Neural progenitor cell (in vitro differentiated cells): ENCODE measurements around the gene WWC1. TPM values are rescaled to one million over a fixed set of nuclear protein-coding genes. Genes with fewer than 3 reads are reported as not detected.

ENCODE experiments used
- DNase-seq: peaks from one replicate; pipeline ENCODE4 v3.0.0-alpha.2; 2016; ENCODE audit warnings: low spot score
- H2AFZ ChIP-seq: fragments of 200-600 bp; sonication (generic); replicated peaks from 2 replicates; pipeline ENCODE4 v1.6.1; 2016; ENCODE audit warnings: antibody characterized with exemption
- H3F3A ChIP-seq: fragments of 200-600 bp; sonication (generic); 2 replicates; pipeline ENCODE4 v1.6.1; 2016; ENCODE audit warnings: antibody characterized with exemption, low read depth
- H3K27ac ChIP-seq: fragments of 200-600 bp; sonication (generic); 2 replicates; pipeline ENCODE4 v1.5.1; 2016; ENCODE audit warnings: mild to moderate bottlenecking
- H3K27me3 ChIP-seq: fragments of 200-600 bp; sonication (generic); 2 replicates; pipeline ENCODE4 v1.6.1; 2016; ENCODE audit warnings: mild to moderate bottlenecking, moderate library complexity
- H3K36me3 ChIP-seq: fragments of 200-600 bp; sonication (generic); 2 replicates; pipeline ENCODE4 v1.5.1; 2016
- H3K4me1 ChIP-seq: fragments of 200-600 bp; sonication (generic); 2 replicates; pipeline ENCODE4 v1.6.1; 2016; ENCODE audit warnings: mixed run types
- H3K4me2 ChIP-seq: fragments of 200-600 bp; sonication (generic); 2 replicates; pipeline ENCODE4 v1.6.1; 2016
- H3K4me3 ChIP-seq: fragments of 200-600 bp; sonication (generic); 2 replicates; pipeline ENCODE4 v1.5.1; 2016
- H3K79me2 ChIP-seq: fragments of 200-600 bp; sonication (generic); 2 replicates; pipeline ENCODE4 v1.6.1; 2016; ENCODE audit warnings: low read depth
- H3K9ac ChIP-seq: fragments of 200-600 bp; sonication (generic); 2 replicates; pipeline ENCODE4 v1.6.1; 2016
- H3K9me3 ChIP-seq: fragments of 200-600 bp; sonication (generic); 2 replicates; pipeline ENCODE4 v1.5.1; 2016; ENCODE audit warnings: low read depth
- H4K20me1 ChIP-seq: fragments of 200-600 bp; sonication (generic); 2 replicates; pipeline ENCODE4 v1.6.1; 2016; ENCODE audit warnings: low read depth
- H3K27ac Mint-ChIP-seq: 3 replicates; pipeline ENCODE4 v1.8.0; 2021; ENCODE audit warnings: mixed read lengths
- H3K27me3 Mint-ChIP-seq: 2 replicates; pipeline ENCODE4 v1.8.0; 2022; ENCODE audit warnings: low read depth, mild to moderate bottlenecking, inconsistent platforms, moderate library complexity, mixed read lengths; ENCODE audit not compliant: insufficient read depth
- H3K36me3 Mint-ChIP-seq: 3 replicates; pipeline ENCODE4 v1.8.0; 2021; ENCODE audit warnings: mixed read lengths
- H3K4me1 Mint-ChIP-seq: 3 replicates; pipeline ENCODE4 v1.8.0; 2021; ENCODE audit warnings: mixed read lengths
- H3K4me3 Mint-ChIP-seq: 3 replicates; pipeline ENCODE4 v1.8.0; 2021; ENCODE audit warnings: mild to moderate bottlenecking, moderate library complexity, mixed read lengths
- H3K9me3 Mint-ChIP-seq: 3 replicates; pipeline ENCODE4 v1.8.0; 2020; ENCODE audit warnings: mixed read lengths
- EZH2 ChIP-seq: fragments of 200-600 bp; sonication (generic); IDR thresholded peaks from 2 replicates; pipeline ENCODE4 v1.6.1; 2017; ENCODE audit warnings: antibody characterized with exemption, mild to moderate bottlenecking, moderate library complexity
- EZH2phosphoT487 ChIP-seq: fragments of 200-600 bp; sonication (generic); IDR thresholded peaks from 2 replicates; pipeline ENCODE4 v1.6.1; 2017; ENCODE audit warnings: antibody characterized with exemption
- total RNA-seq: library from RNA; depleted of rRNA; stranded (reverse); fragments of >200 nt; gene quantifications from 2 replicates; pipeline ENCODE4 v1.2.3, GENCODE V29; 2015; ENCODE audit warnings: low replicate concordance
- TF ChIP-seq, protein P1 (sequence below): fragments of 200-600 bp; sonication (generic); IDR thresholded peaks from 2 replicates; pipeline ENCODE4 v1.5.1; 2017; ENCODE audit warnings: antibody characterized with exemption, mild to moderate bottlenecking

WWC1 gene
- total RNA-seq, 1 donor from 2014 or later = 6.7 TPM

DNA sequence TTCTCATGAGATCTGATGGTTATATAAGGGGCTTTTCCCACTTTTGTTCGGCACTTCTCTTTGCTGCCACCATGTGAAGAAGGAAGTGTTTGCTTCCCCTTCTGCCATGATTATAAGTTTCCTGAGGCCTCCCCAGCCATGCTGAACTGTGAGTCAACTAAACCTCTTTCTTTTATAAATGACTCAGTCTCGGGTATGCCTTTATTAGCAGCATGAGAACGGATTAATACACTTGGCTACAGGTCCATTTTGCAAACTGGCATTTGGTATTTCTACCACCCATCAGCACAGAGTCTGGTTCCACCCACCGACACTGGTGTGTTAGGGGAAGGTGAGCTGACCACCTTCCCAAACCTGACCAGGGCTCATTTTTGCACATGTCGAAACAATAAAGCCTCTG is 146.9 kb downstream of the WWC1 start:
- Histone ChIP-seq H3K4me1 (no peaks in the 10 kb centered on the region), H3K9ac (no peak overlapping the region), H3K9me3 (no peaks in the 10 kb centered on the region), H3K27me3 (no peaks in the 10 kb centered on the region), H3K4me3 (no peak overlapping the region), H3K79me2 (no peaks in the 10 kb centered on the region), H3K36me3 (no peaks in the 10 kb centered on the region), H4K20me1 (no peaks in the 10 kb centered on the region), H3K27ac (no peak overlapping the region), H2AFZ (no peak overlapping the region), H3F3A (no peaks in the 10 kb centered on the region), H3K4me2 (no peak overlapping the region)
- DNase-seq = no peak
- Mint-ChIP-seq H3K4me3 (no peak overlapping the region), H3K9me3 (no peaks in the 10 kb centered on the region), H3K36me3 (peaks cover 12% of the 10 kb centered on the region), H3K4me1 (peaks cover 27% of the 10 kb centered on the region), H3K27ac (no peak overlapping the region), H3K27me3 (peaks cover 8% of the 10 kb centered on the region)
- TF ChIP-seq EZH2 = no peak

DNA sequence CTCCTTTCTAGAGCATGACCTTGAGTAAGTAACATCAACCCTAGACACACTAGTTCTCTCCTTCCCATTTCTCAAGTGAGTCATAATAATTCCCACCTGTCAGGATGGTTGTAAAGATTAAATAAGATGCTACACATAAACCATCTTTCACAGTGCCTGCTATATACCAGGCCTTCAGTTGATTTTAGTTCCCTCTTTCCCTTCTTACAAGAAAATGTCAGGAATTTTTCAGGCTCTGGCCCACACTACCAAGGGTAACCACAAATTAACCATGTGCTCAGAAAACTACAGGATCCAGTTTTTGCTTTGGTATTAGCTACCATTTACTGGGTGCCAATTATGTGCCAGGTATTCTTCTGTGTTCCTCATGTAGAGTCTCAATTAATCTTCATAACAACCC is 152.1 kb downstream of the WWC1 start:
- no peaks in the 10 kb centered on the region for H3K9me3 ChIP-seq
- peaks cover 25% of the 10 kb centered on the region for H3K4me1 Mint-ChIP-seq

DNA sequence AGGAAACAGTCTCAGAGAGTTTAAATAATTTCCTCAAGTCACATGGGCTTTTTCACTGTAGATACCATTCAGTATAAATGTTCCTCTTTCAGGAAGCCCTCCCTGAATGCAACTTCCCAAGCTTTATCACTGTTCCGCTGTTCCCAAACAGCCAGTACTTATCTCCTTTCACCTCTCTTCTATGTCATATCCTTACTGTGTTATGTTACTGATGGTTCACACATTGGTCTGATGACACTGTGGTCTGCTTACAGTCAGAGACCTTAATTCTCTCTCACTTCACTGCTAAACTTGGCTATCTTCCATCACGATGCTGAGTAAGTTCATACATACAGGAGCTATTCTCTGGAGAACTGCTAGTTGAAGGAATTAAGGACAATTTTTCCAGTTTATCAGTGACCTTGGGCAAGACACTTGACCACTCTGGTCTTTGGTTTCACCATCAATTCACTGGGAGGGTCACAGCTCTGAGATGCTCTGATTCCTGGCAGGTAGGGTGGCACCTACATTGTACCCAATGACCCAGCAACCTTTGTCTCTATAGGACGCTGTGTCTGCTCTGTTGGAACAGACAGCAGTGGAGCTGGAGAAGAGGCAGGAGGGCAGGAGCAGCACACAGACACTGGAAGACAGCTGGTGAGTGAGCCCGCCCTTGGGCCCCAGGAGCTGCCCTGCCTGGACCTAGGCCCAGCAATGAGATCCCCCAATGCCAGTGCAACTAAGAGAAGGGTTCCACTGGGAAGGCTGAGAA is 152.7 kb downstream of the WWC1 start:
- H3K36me3 ChIP-seq = no peaks in the 10 kb centered on the region
- H3F3A ChIP-seq = no peaks in the 10 kb centered on the region
- no peak overlapping the region for H3K4me2 ChIP-seq
- H3K9me3 ChIP-seq = no peaks in the 10 kb centered on the region
- H3K36me3 Mint-ChIP-seq = peaks cover 7% of the 10 kb centered on the region
- H2AFZ ChIP-seq = no peak overlapping the region
- TF ChIP-seq EZH2phosphoT487 (no peak), EZH2 (no peak)
- TF ChIP-seq, protein P1, sequence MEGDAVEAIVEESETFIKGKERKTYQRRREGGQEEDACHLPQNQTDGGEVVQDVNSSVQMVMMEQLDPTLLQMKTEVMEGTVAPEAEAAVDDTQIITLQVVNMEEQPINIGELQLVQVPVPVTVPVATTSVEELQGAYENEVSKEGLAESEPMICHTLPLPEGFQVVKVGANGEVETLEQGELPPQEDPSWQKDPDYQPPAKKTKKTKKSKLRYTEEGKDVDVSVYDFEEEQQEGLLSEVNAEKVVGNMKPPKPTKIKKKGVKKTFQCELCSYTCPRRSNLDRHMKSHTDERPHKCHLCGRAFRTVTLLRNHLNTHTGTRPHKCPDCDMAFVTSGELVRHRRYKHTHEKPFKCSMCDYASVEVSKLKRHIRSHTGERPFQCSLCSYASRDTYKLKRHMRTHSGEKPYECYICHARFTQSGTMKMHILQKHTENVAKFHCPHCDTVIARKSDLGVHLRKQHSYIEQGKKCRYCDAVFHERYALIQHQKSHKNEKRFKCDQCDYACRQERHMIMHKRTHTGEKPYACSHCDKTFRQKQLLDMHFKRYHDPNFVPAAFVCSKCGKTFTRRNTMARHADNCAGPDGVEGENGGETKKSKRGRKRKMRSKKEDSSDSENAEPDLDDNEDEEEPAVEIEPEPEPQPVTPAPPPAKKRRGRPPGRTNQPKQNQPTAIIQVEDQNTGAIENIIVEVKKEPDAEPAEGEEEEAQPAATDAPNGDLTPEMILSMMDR = no peak
- H3K4me3 Mint-ChIP-seq = no peak overlapping the region
- DNase-seq = no peak
- H3K4me1 ChIP-seq = peaks cover 10% of the 10 kb centered on the region
- no peaks in the 10 kb centered on the region for H3K27me3 ChIP-seq
- H3K4me3 ChIP-seq = no peak overlapping the region
- peak overlapping the region; percentile 20 for H3K27ac Mint-ChIP-seq
- no peaks in the 10 kb centered on the region for H4K20me1 ChIP-seq
- peaks cover 3% of the 10 kb centered on the region for H3K27me3 Mint-ChIP-seq
- no peaks in the 10 kb centered on the region for H3K79me2 ChIP-seq
- no peak overlapping the region for H3K27ac ChIP-seq
- no peak overlapping the region for H3K9ac ChIP-seq
- H3K9me3 Mint-ChIP-seq = no peaks in the 10 kb centered on the region
- H3K4me1 Mint-ChIP-seq = peaks cover 30% of the 10 kb centered on the region

More for the DNA sequence above, 152.1 kb downstream of the WWC1 start:
- TF ChIP-seq, protein P1 = no peak
- TF ChIP-seq EZH2phosphoT487 (no peak), EZH2 (no peak)
- peaks cover 7% of the 10 kb centered on the region for H3K36me3 Mint-ChIP-seq
- H3K9ac ChIP-seq = no peak overlapping the region
- no peak for DNase-seq
- H3K4me1 ChIP-seq = peaks cover 10% of the 10 kb centered on the region
- no peaks in the 10 kb centered on the region for H4K20me1 ChIP-seq
- no peaks in the 10 kb centered on the region for H3K27me3 Mint-ChIP-seq
- no peak overlapping the region for H2AFZ ChIP-seq
- H3K79me2 ChIP-seq = no peaks in the 10 kb centered on the region
- H3F3A ChIP-seq = no peaks in the 10 kb centered on the region
- no peaks in the 10 kb centered on the region for H3K9me3 Mint-ChIP-seq
- no peak overlapping the region for H3K4me2 ChIP-seq
- no peak overlapping the region for H3K4me3 Mint-ChIP-seq
- H3K27ac Mint-ChIP-seq = no peak overlapping the region
- no peaks in the 10 kb centered on the region for H3K27me3 ChIP-seq
- H3K36me3 ChIP-seq = no peaks in the 10 kb centered on the region
- no peak overlapping the region for H3K4me3 ChIP-seq
- no peak overlapping the region for H3K27ac ChIP-seq

DNA sequence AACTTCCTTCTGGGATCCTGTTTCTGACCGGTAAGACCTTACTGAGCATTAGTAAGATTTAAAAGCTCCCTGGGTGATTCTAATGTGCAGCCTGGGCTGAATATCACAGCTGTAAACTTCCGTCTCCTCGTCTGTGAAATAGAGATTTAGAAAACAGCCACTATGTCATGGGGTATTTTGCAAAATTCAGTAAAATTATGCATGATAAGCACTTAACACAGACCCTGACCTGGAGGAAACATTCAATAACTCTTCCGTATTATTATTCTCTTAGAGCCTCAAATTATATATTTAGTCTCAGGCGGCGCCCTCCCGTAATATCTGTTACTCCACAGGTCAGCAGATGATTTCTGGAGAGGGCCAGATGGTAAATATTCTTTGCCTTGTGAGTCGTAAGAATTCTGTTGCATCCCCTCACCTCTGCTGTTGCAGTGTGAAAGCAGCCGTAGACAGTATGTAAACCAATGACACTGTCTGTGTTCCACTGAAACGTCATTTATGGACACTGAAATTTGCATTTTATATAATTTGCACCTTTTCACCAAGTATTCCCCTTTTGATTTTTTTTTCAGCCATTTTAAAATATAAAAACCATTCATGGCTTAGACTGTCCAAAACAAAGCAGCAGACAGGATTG is 155.7 kb downstream of the WWC1 start:
- Histone ChIP-seq H4K20me1 (no peaks in the 10 kb centered on the region), H3K9me3 (no peaks in the 10 kb centered on the region), H3K79me2 (no peaks in the 10 kb centered on the region), H2AFZ (no peak overlapping the region), H3K4me2 (peak overlapping the region; percentile 47), H3K27me3 (no peaks in the 10 kb centered on the region), H3K4me3 (no peak overlapping the region), H3K4me1 (peaks cover 10% of the 10 kb centered on the region), H3K36me3 (no peaks in the 10 kb centered on the region), H3F3A (no peaks in the 10 kb centered on the region), H3K27ac (no peak overlapping the region), H3K9ac (no peak overlapping the region)
- H3K9me3 Mint-ChIP-seq = no peaks in the 10 kb centered on the region
- peak overlapping the region; percentile 98 for H3K27ac Mint-ChIP-seq
- no peak overlapping the region for H3K4me3 Mint-ChIP-seq
- DNase-seq = no peak
- H3K27me3 Mint-ChIP-seq = peaks cover 3% of the 10 kb centered on the region
- no peak for TF ChIP-seq EZH2phosphoT487
- TF ChIP-seq, protein P1 = no peak
- no peak for TF ChIP-seq EZH2
- H3K36me3 Mint-ChIP-seq = peaks cover 10% of the 10 kb centered on the region
- H3K4me1 Mint-ChIP-seq = peaks cover 36% of the 10 kb centered on the region
